Gastroesophageal sphincter (tissue), 3 donors: ENCODE results near the gene GATC.

ENCODE experiments used
- CTCF ChIP-seq, 4 experiments: fragments of 200-600 bp in 2 of 4; fragments of 450-650 bp in 2 of 4; sonication (generic) in 1 of 4; IDR thresholded peaks; one replicate each; pipeline ENCODE4 v1.5.1; 2017 to 2019; ENCODE audit warnings: antibody characterized with exemption in 4 of 4, mild to moderate bottlenecking in 2 of 4, moderate library complexity in 2 of 4
- EP300 ChIP-seq: sonication (generic); formaldehyde crosslinking; IDR thresholded peaks from one replicate; pipeline ENCODE4 v1.6.1; 2017; ENCODE audit warnings: antibody characterized with exemption, mild to moderate bottlenecking
- POLR2A ChIP-seq, 2 donors: fragments of 450-650 bp; IDR thresholded peaks; one replicate each; pipeline ENCODE4 v1.6.1; 2017; ENCODE audit warnings: antibody characterized with exemption in 2 of 2, mild to moderate bottlenecking in 2 of 2, moderate library complexity in 1 of 2
- POLR2AphosphoS5 ChIP-seq: sonication (generic); formaldehyde crosslinking; IDR thresholded peaks from one replicate; pipeline ENCODE4 v1.6.1; 2017; ENCODE audit warnings: antibody characterized with exemption

- TF ChIP-seq CTCF (IDR thresholded peaks at IDR 0.05): no peak
- no peak for TF ChIP-seq POLR2A (IDR thresholded peaks at IDR 0.05)
- no peak for TF ChIP-seq EP300
- no peak for TF ChIP-seq POLR2AphosphoS5
Measured at GRCh38 chr12:120468325-120468820, 22.1 kb downstream of the GATC start.
